HG02981 (cell line): ENCODE data around the gene KIR2DL3.

Experiments used
- ATAC-seq: cut with Tn5 transposase; IDR thresholded peaks from one replicate; pipeline ENCODE4 v1.9.1; 2021; ENCODE audit warnings: mild to moderate bottlenecking, moderate library complexity; ENCODE audit not compliant: unreplicated experiment

KIR2DL3 gene

DNA sequence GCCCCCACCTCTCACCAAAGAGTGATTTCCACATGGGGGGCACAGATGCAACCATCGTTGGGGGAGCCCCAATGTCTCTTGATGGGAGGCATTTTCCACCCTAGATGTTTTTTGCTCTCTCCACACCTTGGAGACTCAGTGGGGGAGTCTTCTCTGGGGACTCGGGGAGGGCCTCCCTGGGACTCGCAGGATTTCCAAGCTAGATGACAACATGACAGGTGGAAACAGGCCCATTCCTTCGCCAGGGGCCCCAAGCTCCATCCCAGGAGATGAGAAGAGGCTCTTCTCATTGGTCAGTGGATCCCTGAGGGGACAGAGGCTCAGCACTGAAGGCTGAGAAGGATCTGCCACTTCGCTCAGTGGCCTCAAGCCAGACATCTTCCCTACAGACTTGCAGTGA, 52.4 kb downstream of the KIR2DL3 start:
- ATAC-seq, result no peak

DNA sequence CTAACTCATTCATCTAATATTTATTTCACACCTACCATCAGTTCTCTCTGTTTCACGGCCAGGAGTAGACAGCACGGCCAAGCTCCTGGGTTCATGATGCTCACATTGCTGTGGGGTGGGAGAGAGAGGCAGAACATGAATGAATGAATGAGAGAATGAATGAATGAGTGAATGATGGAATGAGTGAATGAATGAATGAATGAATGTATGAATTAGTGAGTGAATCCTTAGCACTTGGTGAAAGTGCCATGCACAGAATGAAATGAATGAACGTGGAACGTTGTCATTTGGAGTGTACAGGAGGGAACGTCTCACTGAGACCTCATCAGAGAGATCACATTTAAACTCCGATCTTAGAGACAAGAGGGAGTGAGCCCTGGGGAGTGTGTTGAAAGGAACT, 53.2 kb downstream of the KIR2DL3 start:
- no peak for ATAC-seq

- no peak for ATAC-seq
These were observed 54.5 kb downstream of the KIR2DL3 start for GRCh38 chr19:54792814-54793213.

- no peak for ATAC-seq
These were observed 57.4 kb downstream of the KIR2DL3 start for GRCh38 chr19:54795758-54796157.
